Neutrophil (primary cell): ENCODE data around the gene HDAC2.
"Not testable (repeated sequence)": the region's sequence is repeated elsewhere in the genome, so short reads cannot be mapped to it uniquely, and the experiment has no call there.

ENCODE experiments used
- H3K27ac ChIP-seq: fragments of 200-600 bp; sonication (generic); 2 replicates; pipeline ENCODE4 v1.5.1; 2016; ENCODE audit warnings: mild to moderate bottlenecking, moderate library complexity
- H3K27me3 ChIP-seq: fragments of 200-600 bp; sonication (generic); 2 replicates; pipeline ENCODE4 v1.6.0; 2016; ENCODE audit warnings: mild to moderate bottlenecking
- H3K36me3 ChIP-seq: fragments of 200-600 bp; sonication (generic); 2 replicates; pipeline ENCODE4 v1.5.1; 2017
- H3K4me1 ChIP-seq, 2 experiments: fragments of 200-600 bp in 1 of 2; sonication (generic) in 1 of 2; 1 replicate in 1 of 2; 2 replicates in 1 of 2; pipeline versions ENCODE4 v1.5.1 to v1.6.1; 2013 to 2016; ENCODE audit warnings: low read depth in 1 of 2, low read length in 1 of 2, mild to moderate bottlenecking in 1 of 2, moderate library complexity in 1 of 2; ENCODE audit not compliant: control insufficient read depth in 1 of 2, insufficient read depth in 1 of 2
- H3K4me3 ChIP-seq, 2 experiments: fragments of 200-600 bp in 1 of 2; sonication (generic) in 1 of 2; 1 replicate in 1 of 2; 2 replicates in 1 of 2; pipeline ENCODE4 v1.5.1; 2013 to 2016; ENCODE audit warnings: low read depth in 1 of 2, low read length in 1 of 2, mild to moderate bottlenecking in 1 of 2, moderate library complexity in 1 of 2
- H3K9me3 ChIP-seq: fragments of 200-600 bp; sonication (generic); 2 replicates; pipeline ENCODE4 v1.5.1; 2016
- TF ChIP-seq, protein P1 (sequence below): fragments of 200-600 bp; sonication (generic); IDR thresholded peaks from 2 replicates; pipeline ENCODE4 v1.5.1; 2016; ENCODE audit warnings: antibody characterized with exemption

The HDAC2 gene

DNA sequence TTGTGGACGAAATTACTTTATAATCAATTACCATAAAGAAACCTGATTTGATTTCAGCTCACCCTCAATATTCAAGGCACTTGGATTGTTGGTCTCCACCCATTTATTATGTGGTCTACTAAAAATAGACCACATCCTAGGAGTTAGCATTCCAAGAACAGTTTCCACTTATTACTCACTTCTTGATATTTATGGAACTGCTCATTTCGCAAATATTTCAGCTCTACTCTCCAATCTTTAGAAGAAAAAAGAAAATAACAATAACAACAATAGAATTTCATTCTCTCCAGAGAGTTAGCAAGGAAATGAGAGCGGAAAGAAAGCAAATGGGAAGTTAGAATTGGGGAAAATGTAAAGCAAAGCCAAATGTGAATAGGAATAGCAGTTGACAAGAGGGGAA lies 26.2 kb upstream of the HDAC2 start:
- no peaks in the 10 kb centered on the region for H3K4me1 ChIP-seq
- H3K9me3 ChIP-seq: no peaks in the 10 kb centered on the region
- TF ChIP-seq, protein P1, sequence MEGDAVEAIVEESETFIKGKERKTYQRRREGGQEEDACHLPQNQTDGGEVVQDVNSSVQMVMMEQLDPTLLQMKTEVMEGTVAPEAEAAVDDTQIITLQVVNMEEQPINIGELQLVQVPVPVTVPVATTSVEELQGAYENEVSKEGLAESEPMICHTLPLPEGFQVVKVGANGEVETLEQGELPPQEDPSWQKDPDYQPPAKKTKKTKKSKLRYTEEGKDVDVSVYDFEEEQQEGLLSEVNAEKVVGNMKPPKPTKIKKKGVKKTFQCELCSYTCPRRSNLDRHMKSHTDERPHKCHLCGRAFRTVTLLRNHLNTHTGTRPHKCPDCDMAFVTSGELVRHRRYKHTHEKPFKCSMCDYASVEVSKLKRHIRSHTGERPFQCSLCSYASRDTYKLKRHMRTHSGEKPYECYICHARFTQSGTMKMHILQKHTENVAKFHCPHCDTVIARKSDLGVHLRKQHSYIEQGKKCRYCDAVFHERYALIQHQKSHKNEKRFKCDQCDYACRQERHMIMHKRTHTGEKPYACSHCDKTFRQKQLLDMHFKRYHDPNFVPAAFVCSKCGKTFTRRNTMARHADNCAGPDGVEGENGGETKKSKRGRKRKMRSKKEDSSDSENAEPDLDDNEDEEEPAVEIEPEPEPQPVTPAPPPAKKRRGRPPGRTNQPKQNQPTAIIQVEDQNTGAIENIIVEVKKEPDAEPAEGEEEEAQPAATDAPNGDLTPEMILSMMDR: no peak
- no peaks in the 10 kb centered on the region for H3K27me3 ChIP-seq
- no peak overlapping the region for H3K4me3 ChIP-seq
- no peak overlapping the region for H3K27ac ChIP-seq
- H3K36me3 ChIP-seq: no peaks in the 10 kb centered on the region

DNA sequence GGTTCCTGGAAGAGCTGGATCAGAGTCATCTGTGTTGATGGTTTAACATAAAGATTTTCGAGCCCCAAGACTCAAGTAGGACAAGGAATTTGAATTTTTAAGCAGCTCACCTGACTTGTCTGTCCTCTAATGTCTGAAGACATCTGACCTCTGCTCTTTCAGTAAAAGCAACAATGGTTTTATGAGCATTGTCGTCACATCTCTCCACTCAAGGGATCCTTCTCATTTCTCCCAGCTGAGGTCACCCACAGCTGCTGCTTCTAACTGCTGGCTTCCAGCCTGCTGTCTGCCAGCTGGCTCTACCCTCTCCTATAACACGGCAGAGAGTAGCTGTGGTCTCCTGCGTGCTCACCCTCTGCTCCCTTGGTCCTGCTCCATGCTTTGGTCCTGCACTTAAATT lies 24.7 kb upstream of the HDAC2 start:
- no peaks in the 10 kb centered on the region for H3K36me3 ChIP-seq
- no peaks in the 10 kb centered on the region for H3K27me3 ChIP-seq
- TF ChIP-seq, protein P1: no peak
- H3K4me3 ChIP-seq: no peak overlapping the region
- no peaks in the 10 kb centered on the region for H3K9me3 ChIP-seq
- H3K4me1 ChIP-seq: no peaks in the 10 kb centered on the region
- no peak overlapping the region for H3K27ac ChIP-seq

DNA sequence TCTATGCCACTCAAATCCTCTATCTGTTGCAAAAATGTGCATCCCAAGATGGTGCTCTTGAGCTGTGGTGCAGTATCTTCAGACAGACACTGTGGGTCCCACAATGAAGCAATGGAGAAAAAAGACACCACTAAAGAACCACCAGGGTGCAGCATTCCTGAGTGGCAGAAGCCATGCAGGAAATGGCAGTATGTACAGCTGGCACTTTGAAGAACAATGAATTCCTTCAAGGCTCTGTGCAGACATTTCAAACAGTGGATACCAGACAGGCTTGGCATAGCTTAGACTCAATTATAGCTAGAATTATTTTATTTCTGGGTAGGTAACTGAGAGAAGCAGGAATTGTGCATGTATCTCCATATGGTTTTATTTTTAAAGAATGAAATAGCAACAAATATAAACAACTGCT lies 24.0 kb upstream of the HDAC2 start:
- TF ChIP-seq, protein P1: no peak
- Histone ChIP-seq H3K36me3 (no peaks in the 10 kb centered on the region), H3K9me3 (no peaks in the 10 kb centered on the region), H3K4me1 (no peaks in the 10 kb centered on the region), H3K4me3 (no peak overlapping the region), H3K27me3 (no peaks in the 10 kb centered on the region), H3K27ac (no peak overlapping the region)

DNA sequence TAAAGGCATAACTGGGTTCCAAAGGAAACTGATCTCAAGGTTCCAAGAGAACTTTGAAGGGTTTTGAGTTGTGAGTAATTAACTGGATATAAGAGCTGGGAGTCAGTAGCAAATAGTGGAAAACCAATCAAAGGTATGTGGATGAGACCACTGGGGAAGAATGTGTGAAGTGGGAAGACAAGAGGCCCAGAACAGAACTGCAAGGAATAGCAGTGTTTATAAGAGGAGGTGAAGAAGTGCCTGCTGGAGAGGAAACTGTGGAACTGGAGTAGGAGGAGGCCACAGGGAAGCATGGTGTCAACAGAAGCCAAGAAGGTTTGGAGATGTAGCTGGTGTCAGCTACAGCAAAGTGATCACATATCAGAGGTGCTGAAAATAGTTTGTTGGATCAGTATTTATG lies 18.7 kb upstream of the HDAC2 start:
- no peaks in the 10 kb centered on the region for H3K36me3 ChIP-seq
- H3K27ac ChIP-seq: no peak overlapping the region
- H3K27me3 ChIP-seq: no peaks in the 10 kb centered on the region
- no peaks in the 10 kb centered on the region for H3K4me1 ChIP-seq
- no peak overlapping the region for H3K4me3 ChIP-seq
- H3K9me3 ChIP-seq: no peaks in the 10 kb centered on the region
- TF ChIP-seq, protein P1: no peak

DNA sequence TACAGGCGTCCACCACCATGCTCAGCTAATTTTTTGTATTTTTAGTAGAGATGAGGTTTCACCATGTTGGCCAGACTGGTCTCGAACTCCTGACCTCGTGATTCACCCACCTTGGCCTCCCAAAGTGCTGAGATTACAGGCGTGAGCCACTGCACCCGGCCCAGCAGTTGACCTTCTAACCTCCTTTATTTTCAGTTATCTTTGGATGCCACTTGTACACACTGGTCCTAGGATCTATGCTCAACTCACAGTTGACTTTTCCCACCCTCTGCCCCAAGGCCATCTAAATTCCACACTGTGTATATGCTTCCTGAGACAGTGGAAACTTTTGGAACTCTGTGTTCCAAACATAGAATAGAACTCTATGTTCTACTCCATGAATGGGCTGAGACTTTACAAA lies 11.7 kb upstream of the HDAC2 start:
- not testable (repeated sequence) for H3K4me1 ChIP-seq, H3K9me3 ChIP-seq, H3K27me3 ChIP-seq, H3K27ac ChIP-seq, H3K4me3 ChIP-seq, H3K36me3 ChIP-seq

DNA sequence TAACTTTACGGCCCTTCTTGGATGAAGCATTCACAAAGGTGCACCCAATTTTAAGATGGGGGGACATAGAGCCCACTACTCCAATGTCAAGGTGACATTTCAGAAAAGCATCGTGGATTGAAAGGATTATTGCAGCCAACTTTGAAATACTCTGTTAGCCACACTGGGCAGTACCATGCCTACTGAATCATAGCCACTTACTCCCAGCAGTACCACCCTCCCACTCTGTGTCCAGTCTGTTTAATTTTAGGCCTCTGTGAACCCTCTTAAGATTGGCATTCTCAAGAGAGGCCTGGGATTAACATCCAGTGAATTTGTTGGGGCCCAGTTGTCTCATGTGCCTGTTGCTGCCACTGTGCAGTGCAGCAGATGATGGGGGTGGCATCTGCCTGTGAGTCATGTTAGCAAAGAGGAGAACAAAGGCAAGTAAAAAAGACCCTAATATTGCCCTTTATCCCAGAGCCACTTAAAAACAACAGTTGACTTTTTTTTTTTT lies 11.2 kb upstream of the HDAC2 start:
- H3K27ac ChIP-seq: no peak overlapping the region

More for the DNA sequence above, 11.2 kb upstream of the HDAC2 start:
- H3K4me1 ChIP-seq: no peaks in the 10 kb centered on the region
- no peaks in the 10 kb centered on the region for H3K27me3 ChIP-seq
- H3K4me3 ChIP-seq: no peak overlapping the region
- H3K36me3 ChIP-seq: no peaks in the 10 kb centered on the region
- no peaks in the 10 kb centered on the region for H3K9me3 ChIP-seq
- TF ChIP-seq, protein P1: no peak
